ENCODE results near the gene KIAA1671.

DNA sequence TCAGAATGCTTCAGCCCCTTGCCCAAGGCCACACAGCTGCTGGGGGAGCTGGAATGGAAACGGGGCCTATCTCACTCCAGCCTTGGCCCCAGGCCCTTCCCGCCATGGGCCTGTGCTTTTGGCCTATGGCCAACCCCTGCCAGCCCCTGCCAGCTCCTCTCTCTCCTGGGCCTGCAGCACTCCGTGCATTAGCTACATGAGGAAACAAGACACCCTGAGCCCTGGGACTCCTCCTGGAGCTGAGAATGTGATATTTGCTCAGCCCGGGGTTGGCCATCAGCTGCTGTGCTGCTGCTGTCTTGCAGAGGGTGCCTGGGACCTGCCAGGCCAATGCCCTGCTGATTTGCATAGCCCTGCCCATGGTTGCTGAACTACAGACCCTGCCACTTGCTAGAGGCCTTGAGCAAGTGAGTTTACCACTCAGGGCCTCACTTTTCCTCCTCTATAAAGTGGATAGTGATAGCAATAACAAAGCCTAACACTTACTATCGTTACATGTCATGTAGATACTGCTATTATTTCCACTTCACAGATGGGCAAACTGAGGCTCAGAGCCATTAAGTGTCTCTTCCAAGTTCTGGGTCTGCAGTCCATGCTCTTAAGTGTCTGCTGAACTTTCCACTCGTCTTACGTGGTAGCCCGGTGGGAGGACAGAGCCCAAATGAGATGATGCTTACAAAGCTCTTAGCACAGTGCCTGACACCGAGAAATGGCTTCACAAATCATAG is 99.6 kb downstream of the KIAA1671 start:
- TF ChIP-seq ZNF274 (IDR thresholded peaks at IDR 0.05; ENCODE audit: low read depth, low read length) (no peak), YY1 (IDR thresholded peaks at IDR 0.05; ENCODE audit: insufficient read depth, insufficient read length) (no peak), SUZ12 (IDR thresholded peaks at IDR 0.05; ENCODE audit: extremely low read depth, insufficient read depth, insufficient read length) (no peak)
